NCI-H748 (cell line): ENCODE data around the gene HCN2.
"Not testable (repeated sequence)": the region's sequence is repeated elsewhere in the genome, so short reads cannot be mapped to it uniquely, and the experiment has no call there.

ENCODE experiments used
- DNase-seq: peaks from one replicate; lab custom pipeline; 2025; ENCODE audit not compliant: unreplicated experiment; lab: John Stamatoyannopoulos, UW

The HCN2 gene

GRCh38 chr19:584240-585001 is 5.3 kb upstream of the HCN2 start:
- peak; percentile 61 for DNase-seq

- not testable (repeated sequence) for DNase-seq
Measured at GRCh38 chr19:585146-585545, 4.5 kb upstream of the HCN2 start.

- no peak for DNase-seq
Measured at GRCh38 chr19:585551-586110, 4.0 kb upstream of the HCN2 start.

GRCh38 chr19:588093-588740 is 1.5 kb upstream of the HCN2 start:
- peak; percentile 87 for DNase-seq

GRCh38 chr19:588741-589692 is 664 bp upstream of the HCN2 start:
- peak; percentile 68 for DNase-seq

GRCh38 chr19:590396-590745 is 690 bp downstream of the HCN2 start:
- DNase-seq = peak; percentile 55

GRCh38 chr19:590750-591098 is 1.0 kb downstream of the HCN2 start:
- no peak for DNase-seq

- no peak for DNase-seq
Measured at GRCh38 chr19:591099-591958, 1.6 kb downstream of the HCN2 start.

GRCh38 chr19:592101-592500 is 2.4 kb downstream of the HCN2 start:
- no peak for DNase-seq

- no peak for DNase-seq
Measured at GRCh38 chr19:593055-593454, 3.4 kb downstream of the HCN2 start.

- no peak for DNase-seq
Measured at GRCh38 chr19:593505-593904, 3.8 kb downstream of the HCN2 start.

GRCh38 chr19:594265-594870 is 4.7 kb downstream of the HCN2 start:
- DNase-seq = no peak

- DNase-seq = no peak
Measured at GRCh38 chr19:595326-596262, 5.9 kb downstream of the HCN2 start.

GRCh38 chr19:596263-596655 is 6.6 kb downstream of the HCN2 start:
- DNase-seq = no peak

- no peak for DNase-seq
Measured at GRCh38 chr19:597406-598315, 8.0 kb downstream of the HCN2 start.

GRCh38 chr19:601310-601709 is 11.6 kb downstream of the HCN2 start:
- DNase-seq = no peak

- no peak for DNase-seq
Measured at GRCh38 chr19:601790-602189, 12.1 kb downstream of the HCN2 start.
